HG02642 (cell line): Measurements from ENCODE around the gene HGFAC.
"Not testable (repeated sequence)": the region's sequence is repeated elsewhere in the genome, so short reads cannot be mapped to it uniquely, and the experiment has no call there.

Experiments
- ATAC-seq: cut with Tn5 transposase; IDR thresholded peaks from one replicate; pipeline ENCODE4 v1.9.1; 2021; ENCODE audit warnings: mild to moderate bottlenecking; ENCODE audit not compliant: unreplicated experiment, poor library complexity

Gene HGFAC

DNA sequence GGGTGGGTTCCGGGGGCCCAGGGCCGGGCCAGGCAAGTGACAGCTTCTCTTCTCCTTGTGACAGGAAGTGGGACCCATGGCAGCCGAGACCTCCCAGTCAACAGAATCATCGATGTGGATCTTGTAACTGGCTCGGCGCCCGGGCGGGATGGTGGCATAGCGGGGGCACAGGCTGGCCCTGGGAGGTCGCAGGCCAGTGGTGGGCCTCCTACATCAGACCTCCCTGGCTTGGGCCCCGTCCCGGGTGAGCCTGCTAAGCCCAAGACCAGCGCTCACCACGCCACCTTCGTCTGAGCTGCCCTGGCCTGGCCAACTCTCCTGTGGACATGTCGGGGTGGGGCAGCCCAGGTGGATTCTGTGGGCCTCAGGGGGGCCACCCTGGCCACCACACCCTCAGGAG, 2.4 kb upstream of the HGFAC start:
- ATAC-seq, result no peak

DNA sequence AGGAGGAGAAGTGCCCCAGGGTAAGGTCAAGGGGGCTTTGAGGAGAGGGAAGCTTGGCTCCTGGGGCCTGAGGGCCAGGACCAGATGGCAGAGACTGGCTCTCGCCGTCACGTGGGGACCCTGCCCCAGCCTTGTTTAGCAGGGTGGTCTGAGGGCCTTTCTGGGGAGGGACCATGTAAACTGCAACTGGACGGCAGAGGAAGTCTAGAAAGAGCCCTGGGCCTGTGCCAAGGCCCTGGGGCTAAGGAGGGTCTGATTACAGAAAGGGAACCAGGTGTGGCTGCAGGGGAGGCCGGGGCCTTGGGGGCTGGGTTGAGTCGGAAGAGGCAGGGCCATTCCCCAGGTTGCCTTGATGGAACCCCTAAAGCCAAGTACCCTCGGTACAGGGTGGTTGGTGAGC, 1.8 kb upstream of the HGFAC start:
- no peak for ATAC-seq

DNA sequence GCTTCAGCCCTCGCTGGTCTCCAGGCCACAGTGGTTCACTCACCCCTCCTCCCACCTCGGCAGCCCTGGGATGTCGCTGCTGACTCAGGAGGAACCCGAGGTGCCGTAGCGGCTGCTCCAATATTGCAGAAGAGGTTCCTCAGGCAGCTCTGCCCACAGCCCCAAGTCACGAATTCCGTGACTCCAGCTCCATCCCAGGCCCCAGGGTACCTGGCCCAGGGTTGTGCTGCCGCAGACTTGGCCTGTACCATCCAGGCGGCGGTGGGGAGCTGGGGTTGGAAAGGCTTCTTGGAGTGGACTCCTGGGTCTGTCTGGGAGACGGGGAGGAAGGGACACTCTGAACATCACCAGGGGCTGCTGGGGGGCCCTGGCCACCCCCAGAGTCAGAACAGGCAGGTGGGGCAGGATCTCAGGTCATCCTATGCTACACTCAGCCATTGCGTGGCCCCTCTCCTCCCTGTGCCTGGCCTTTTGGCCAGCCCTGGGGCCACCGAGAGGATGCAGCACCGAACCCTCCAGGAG, 728 bp upstream of the HGFAC start:
- ATAC-seq, result no peak

GRCh38 chr4:3442460-3442958, 741 bp downstream of the HGFAC start:
- ATAC-seq, result no peak

- ATAC-seq, result no peak
These were observed 1.4 kb downstream of the HGFAC start for GRCh38 chr4:3442959-3443749.

DNA sequence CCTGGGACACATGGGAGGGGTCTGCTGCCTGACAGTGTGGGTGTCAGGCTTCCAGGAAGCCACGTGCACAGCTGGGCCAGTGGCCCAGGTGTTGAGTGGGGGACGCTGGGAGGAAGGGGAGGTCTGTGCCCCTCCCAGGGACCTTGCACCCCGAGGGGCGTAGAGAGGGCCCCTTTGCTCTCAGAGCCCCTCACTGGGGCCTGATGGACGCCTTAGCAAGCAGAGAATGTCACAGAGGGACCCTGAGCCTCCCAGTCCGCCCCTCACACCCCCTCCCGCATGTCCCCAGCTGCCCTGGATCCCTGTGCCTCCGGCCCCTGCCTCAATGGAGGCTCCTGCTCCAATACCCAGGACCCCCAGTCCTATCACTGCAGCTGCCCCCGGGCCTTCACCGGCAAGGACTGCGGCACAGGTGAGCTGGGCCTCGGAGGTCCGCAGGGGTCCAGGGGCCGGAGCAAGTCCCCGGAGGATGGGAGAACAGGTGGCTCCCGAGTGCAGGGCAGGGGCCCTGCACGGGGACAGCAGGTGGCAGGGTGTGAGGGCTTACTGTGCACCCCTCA, 2.1 kb downstream of the HGFAC start:
- no peak for ATAC-seq

DNA sequence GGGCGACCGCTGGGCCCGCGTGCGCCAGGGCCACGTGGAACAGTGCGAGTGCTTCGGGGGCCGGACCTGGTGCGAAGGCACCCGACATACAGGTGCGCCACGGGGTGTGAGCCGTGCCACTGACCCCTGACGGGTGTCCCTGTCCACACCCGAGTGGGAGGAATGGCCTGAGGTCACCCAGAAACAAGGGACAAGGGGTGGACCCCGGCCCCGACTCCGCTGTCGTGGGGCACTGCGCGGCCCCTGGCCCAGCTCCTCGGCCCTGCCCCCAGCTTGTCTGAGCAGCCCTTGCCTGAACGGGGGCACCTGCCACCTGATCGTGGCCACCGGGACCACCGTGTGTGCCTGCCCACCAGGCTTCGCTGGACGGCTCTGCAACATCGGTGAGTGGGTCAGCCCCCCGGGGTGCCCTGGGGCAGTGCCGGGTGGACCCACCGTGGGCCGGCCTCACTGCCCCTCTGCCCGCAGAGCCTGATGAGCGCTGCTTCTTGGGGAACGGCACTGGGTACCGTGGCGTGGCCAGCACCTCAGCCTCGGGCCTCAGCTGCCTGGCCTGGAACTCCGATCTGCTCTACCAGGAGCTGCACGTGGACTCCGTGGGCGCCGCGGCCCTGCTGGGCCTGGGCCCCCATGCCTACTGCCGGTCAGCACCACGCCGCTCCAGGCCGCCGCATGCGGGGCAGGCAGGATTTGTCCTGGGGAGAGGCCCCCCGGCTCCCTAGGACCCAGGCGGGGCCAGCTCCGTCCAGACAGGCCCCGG, 2.8 kb downstream of the HGFAC start:
- no peak for ATAC-seq

- no peak for ATAC-seq
These were observed 3.5 kb downstream of the HGFAC start for GRCh38 chr4:3445111-3445820.

- ATAC-seq, result no peak
These were observed 4.2 kb downstream of the HGFAC start for GRCh38 chr4:3445829-3446545.

DNA sequence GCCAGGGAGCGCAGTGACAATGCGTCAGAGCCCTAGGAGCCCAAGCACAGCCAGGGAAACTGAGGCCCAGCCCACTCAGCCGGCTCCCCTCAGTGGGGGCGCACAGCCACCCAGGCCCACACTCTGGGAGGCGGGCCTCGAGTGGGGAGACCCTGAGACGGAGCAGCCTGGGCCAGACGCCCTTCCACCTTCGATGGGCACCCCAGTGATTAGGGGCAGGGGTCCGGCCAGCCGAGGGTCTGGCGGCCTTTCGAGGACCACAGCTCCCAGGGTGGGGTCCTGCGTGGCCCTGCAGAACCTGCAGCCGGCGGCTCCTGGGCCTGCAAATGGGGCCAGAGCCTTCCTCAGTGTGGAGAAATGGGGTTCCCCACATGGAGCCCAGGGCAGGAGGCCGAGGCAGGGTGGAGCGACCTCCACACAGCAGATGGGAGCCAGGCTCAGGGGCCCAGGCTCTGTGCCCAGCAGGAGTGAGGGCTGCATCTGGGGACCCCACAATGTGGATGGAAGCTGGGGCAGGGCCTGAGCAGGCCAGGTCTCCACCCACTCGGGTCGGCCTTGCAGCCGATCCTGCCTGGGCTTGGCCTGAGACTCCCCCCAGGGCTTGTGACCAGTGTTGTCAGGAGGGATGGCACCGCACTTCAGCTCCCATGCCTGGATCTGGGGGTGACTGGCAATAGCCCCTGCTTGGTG, 5.0 kb downstream of the HGFAC start:
- no peak for ATAC-seq

DNA sequence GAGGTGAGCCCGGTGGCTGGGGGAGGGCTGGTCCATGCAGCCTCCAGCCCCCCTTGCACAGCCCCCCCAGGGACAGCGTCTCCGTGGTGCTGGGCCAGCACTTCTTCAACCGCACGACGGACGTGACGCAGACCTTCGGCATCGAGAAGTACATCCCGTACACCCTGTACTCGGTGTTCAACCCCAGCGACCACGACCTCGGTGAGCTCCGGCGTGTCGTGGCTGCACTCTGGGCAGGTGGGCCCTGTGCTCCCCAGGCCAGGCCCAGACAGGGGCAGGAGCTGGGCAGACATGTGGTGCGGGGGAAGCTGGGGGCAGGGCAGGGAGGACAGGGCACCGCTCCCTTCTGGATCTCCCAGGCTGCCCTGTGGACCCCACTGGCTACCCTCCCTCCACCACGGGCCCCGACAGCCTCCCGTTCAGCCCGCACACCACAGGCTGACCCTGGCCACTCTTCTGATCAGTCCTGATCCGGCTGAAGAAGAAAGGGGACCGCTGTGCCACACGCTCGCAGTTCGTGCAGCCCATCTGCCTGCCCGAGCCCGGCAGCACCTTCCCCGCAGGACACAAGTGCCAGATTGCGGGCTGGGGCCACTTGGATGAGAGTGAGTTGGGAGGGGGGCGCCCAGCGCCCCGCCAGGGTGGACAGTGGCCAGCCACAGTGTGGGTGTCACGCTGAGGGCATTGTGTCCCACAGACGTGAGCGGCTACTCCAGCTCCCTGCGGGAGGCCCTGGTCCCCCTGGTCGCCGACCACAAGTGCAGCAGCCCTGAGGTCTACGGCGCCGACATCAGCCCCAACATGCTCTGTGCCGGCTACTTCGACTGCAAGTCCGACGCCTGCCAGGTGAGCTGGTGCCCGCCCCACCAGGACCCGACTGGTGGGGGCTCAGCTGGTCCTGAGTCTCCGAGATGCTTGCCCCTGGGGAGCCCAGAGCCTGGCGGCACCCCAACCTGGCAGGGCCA, 5.9 kb downstream of the HGFAC start:
- no peak for ATAC-seq

DNA sequence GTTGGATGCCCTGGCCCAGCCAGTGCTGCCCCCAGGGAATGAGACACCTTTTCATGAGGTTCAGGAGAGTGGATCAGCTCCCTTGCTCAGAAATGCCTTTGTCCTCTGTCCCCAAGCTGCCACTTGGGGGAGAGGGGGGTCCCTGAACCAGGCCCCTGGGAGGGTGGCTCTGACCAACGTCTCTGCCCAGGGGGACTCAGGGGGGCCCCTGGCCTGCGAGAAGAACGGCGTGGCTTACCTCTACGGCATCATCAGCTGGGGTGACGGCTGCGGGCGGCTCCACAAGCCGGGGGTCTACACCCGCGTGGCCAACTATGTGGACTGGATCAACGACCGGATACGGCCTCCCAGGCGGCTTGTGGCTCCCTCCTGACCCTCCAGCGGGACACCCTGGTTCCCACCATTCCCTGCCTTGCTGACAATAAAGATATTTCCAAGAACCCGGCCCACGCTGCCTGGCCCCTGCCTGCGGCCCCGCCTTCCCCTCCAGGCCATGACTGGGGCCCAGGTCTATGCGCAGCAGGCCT, 7.3 kb downstream of the HGFAC start:
- no peak for ATAC-seq

GRCh38 chr4:3449574-3450534, 8.1 kb downstream of the HGFAC start:
- ATAC-seq, result no peak

GRCh38 chr4:3450643-3451042, 8.9 kb downstream of the HGFAC start:
- no peak for ATAC-seq

DNA sequence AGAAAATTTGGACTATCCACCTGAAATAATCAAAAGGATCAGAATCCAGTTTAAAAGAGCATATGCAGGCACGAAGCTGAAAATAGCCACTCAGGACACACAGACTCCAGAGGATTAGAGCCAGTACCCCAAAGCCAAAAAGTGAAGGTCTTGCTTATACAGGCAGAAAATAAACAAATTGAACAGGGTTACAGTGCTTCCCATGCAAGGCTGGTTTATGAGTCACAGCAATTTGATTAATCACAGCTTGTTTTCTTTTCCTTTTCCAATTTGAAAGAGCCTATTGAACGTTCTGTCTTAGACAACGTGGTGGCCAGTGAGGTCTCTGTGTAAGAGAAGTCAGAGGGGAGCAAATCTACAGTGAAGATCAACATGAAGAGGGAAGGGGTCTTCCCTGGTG, 10.2 kb downstream of the HGFAC start:
- no peak for ATAC-seq

DNA sequence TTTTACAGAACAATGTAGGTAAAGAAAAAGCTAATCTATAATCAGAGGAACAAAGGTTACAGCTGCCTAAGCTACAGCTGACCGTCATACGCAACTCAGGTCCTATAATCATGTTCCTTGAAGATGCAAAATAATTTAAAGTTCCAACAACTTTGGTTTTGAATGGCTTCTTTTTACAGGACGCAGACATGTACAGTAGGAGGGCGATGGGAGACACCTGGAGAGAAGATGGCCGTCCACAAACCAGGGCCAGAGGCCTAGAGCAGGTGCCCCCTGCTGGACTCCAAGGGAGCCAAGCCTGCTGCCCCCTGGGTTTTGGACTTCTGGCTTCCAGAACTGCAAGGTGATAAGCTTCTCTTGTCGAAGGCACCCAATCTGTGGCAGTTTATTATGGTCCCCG, 10.6 kb downstream of the HGFAC start:
- no peak for ATAC-seq

GRCh38 chr4:3455596-3455995, 13.8 kb downstream of the HGFAC start:
- not testable (repeated sequence) for ATAC-seq
